ENCODE data around the gene PLXNB2.

The PLXNB2 gene

GRCh38 chr22:50302564-50302963 is 4.9 kb downstream of the PLXNB2 start:
- H3K27ac ChIP-seq, result peak overlapping the region; percentile 98
- no peak for TF ChIP-seq CTCF (conservative IDR thresholded peaks at IDR 0.05)
- no peak for TF ChIP-seq ZFX (IDR thresholded peaks at IDR 0.05)

GRCh38 chr22:50302041-50302541 is 5.4 kb downstream of the PLXNB2 start:
- no peak for TF ChIP-seq ZFX (IDR thresholded peaks at IDR 0.05)
- TF ChIP-seq CTCF (conservative IDR thresholded peaks at IDR 0.05), result no peak
- H3K27ac ChIP-seq, result peak overlapping the region; percentile 98

GRCh38 chr22:50301581-50301991 is 5.9 kb downstream of the PLXNB2 start:
- H3K27ac ChIP-seq, result peak overlapping the region; percentile 98
- TF ChIP-seq ZFX (IDR thresholded peaks at IDR 0.05), result no peak
- no peak for TF ChIP-seq CTCF (conservative IDR thresholded peaks at IDR 0.05)

- H3K27ac ChIP-seq, result no peak overlapping the region
- TF ChIP-seq ZFX (IDR thresholded peaks at IDR 0.05) (no peak), CTCF (conservative IDR thresholded peaks at IDR 0.05) (no peak)
Measured at GRCh38 chr22:50300620-50301257, 6.7 kb downstream of the PLXNB2 start.

- no peak overlapping the region for H3K27ac ChIP-seq
- TF ChIP-seq CTCF (conservative IDR thresholded peaks at IDR 0.05), result no peak
- no peak for TF ChIP-seq ZFX (IDR thresholded peaks at IDR 0.05)
Measured at GRCh38 chr22:50299785-50300619, 7.4 kb downstream of the PLXNB2 start.

GRCh38 chr22:50298937-50299784 is 8.3 kb downstream of the PLXNB2 start:
- no peak overlapping the region for H3K27ac ChIP-seq

More at GRCh38 chr22:50298937-50299784, 8.3 kb downstream of the PLXNB2 start:
- no peak for TF ChIP-seq CTCF (conservative IDR thresholded peaks at IDR 0.05)
- TF ChIP-seq ZFX (IDR thresholded peaks at IDR 0.05), result no peak
